MM.1S (cell line): ENCODE measurements around the gene COL2A1.

Experiments
- DNase-seq: peaks from one replicate; pipeline ENCODE4 v3.0.0-alpha.2; 2015
- H2AFZ ChIP-seq: fragments of 300-600 bp; sonication (generic); 2 replicates; pipeline ENCODE4 v1.6.0; 2016; ENCODE audit warnings: antibody characterized with exemption, low read length
- H3F3A ChIP-seq: fragments of 300-600 bp; sonication (generic); 2 replicates; pipeline ENCODE4 v1.6.1; 2016; ENCODE audit warnings: mild to moderate bottlenecking, antibody characterized with exemption, low read length, moderate library complexity, mixed read lengths; ENCODE audit not compliant: insufficient read depth
- H3K27ac ChIP-seq: fragments of 300-600 bp; sonication (generic); 2 replicates; pipeline ENCODE4 v1.5.1; 2016; ENCODE audit warnings: mild to moderate bottlenecking, low read length
- H3K27me3 ChIP-seq: fragments of 300-600 bp; sonication (generic); replicated peaks from 2 replicates; pipeline ENCODE4 v1.6.0; 2016; ENCODE audit warnings: low read length; ENCODE audit not compliant: insufficient read depth
- H3K36me3 ChIP-seq: fragments of 300-600 bp; sonication (generic); replicated peaks from 2 replicates; pipeline ENCODE4 v1.6.1; 2016; ENCODE audit warnings: mild to moderate bottlenecking, low read length, mixed read lengths; ENCODE audit not compliant: insufficient read depth
- H3K4me1 ChIP-seq: fragments of 300-600 bp; sonication (generic); 2 replicates; pipeline ENCODE4 v1.6.1; 2016; ENCODE audit warnings: low read length, mixed read lengths
- H3K4me2 ChIP-seq: fragments of 300-600 bp; sonication (generic); 2 replicates; pipeline ENCODE4 v1.6.0; 2016; ENCODE audit warnings: low read depth, low read length
- H3K4me3 ChIP-seq: fragments of 300-600 bp; sonication (generic); 2 replicates; pipeline ENCODE4 v1.5.1; 2016; ENCODE audit warnings: low read length, mixed read lengths
- H3K79me2 ChIP-seq: fragments of 300-600 bp; sonication (generic); 2 replicates; pipeline ENCODE4 v1.6.1; 2016; ENCODE audit warnings: mixed run types, low read length, mixed read lengths
- H3K9ac ChIP-seq: fragments of 300-600 bp; sonication (generic); 2 replicates; pipeline ENCODE4 v1.6.1; 2016; ENCODE audit warnings: low read length, mixed read lengths
- H3K9me2 ChIP-seq: fragments of 300-600 bp; sonication (generic); replicated peaks from 2 replicates; pipeline ENCODE4 v1.6.1; 2016; ENCODE audit warnings: mild to moderate bottlenecking, low read length, mixed read lengths; ENCODE audit not compliant: insufficient read depth
- H3K9me3 ChIP-seq: fragments of 300-600 bp; sonication (generic); replicated peaks from 2 replicates; pipeline ENCODE4 v1.6.1; 2016; ENCODE audit warnings: mild to moderate bottlenecking, low read length, mixed read lengths; ENCODE audit not compliant: insufficient read depth
- H4K20me1 ChIP-seq: fragments of 300-600 bp; sonication (generic); 2 replicates; pipeline ENCODE4 v1.6.1; 2016; ENCODE audit warnings: mild to moderate bottlenecking, low read length, moderate library complexity, mixed read lengths; ENCODE audit not compliant: insufficient read depth
- EZH2 ChIP-seq: fragments of 300-600 bp; sonication (generic); optimal IDR thresholded peaks from 2 replicates; pipeline ENCODE3; 2017; ENCODE audit warnings: low read depth, mild to moderate bottlenecking, antibody characterized with exemption, low read length, mixed read lengths
- EZH2phosphoT487 ChIP-seq: fragments of 300-600 bp; sonication (generic); IDR thresholded peaks from 2 replicates; pipeline ENCODE4 v1.6.1; 2018; ENCODE audit warnings: antibody characterized with exemption, low read length
- TF ChIP-seq, protein P1 (sequence below): fragments of 300-600 bp; sonication (generic); IDR thresholded peaks from 2 replicates; pipeline ENCODE4 v1.5.1; 2016; ENCODE audit warnings: antibody characterized with exemption, low read length, mixed read lengths

Gene COL2A1

DNA sequence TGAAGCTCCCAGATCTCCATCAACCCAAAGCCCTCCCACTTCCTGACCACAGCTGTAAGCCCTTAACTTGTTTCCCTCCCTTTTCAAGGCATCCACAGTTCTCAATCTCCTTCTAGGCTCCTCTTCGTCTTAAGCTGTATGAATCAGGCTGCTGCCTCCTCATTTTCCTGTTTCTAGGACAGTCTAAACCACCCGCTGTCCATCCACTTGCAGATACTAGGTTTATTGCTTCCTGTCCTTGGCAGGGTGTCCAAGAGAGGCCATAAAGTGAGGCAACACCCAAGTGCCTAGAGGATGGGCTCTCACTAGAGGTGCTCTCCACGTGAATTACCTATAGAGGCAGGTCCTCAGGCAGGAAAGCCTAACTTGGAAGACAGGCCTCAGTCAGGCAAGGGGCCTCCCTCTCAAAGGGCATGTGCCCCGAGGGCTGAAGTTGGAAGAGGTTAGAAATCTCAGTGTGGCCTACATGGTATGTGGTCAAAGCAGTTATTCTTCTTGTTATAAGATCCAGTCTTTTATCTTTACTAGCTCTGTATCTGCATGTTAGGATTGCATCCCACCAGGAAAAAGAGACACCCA, 49.7 kb downstream of the COL2A1 start:
- no peaks in the 10 kb centered on the region for H3K27me3 ChIP-seq
- no peak overlapping the region for H3K9ac ChIP-seq
- no peaks in the 10 kb centered on the region for H3K79me2 ChIP-seq
- no peaks in the 10 kb centered on the region for H4K20me1 ChIP-seq
- H2AFZ ChIP-seq = no peak overlapping the region
- no peak overlapping the region for H3K27ac ChIP-seq
- H3F3A ChIP-seq = no peaks in the 10 kb centered on the region
- H3K4me1 ChIP-seq = no peaks in the 10 kb centered on the region
- no peaks in the 10 kb centered on the region for H3K36me3 ChIP-seq
- TF ChIP-seq, protein P1, sequence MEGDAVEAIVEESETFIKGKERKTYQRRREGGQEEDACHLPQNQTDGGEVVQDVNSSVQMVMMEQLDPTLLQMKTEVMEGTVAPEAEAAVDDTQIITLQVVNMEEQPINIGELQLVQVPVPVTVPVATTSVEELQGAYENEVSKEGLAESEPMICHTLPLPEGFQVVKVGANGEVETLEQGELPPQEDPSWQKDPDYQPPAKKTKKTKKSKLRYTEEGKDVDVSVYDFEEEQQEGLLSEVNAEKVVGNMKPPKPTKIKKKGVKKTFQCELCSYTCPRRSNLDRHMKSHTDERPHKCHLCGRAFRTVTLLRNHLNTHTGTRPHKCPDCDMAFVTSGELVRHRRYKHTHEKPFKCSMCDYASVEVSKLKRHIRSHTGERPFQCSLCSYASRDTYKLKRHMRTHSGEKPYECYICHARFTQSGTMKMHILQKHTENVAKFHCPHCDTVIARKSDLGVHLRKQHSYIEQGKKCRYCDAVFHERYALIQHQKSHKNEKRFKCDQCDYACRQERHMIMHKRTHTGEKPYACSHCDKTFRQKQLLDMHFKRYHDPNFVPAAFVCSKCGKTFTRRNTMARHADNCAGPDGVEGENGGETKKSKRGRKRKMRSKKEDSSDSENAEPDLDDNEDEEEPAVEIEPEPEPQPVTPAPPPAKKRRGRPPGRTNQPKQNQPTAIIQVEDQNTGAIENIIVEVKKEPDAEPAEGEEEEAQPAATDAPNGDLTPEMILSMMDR = no peak
- TF ChIP-seq EZH2 = no peak
- no peak for TF ChIP-seq EZH2phosphoT487
- DNase-seq = no peak
- no peak overlapping the region for H3K4me2 ChIP-seq
- H3K4me3 ChIP-seq = no peak overlapping the region
- no peaks in the 10 kb centered on the region for H3K9me3 ChIP-seq
- no peaks in the 10 kb centered on the region for H3K9me2 ChIP-seq

GRCh38 chr12:47954058-47954457, 50.2 kb downstream of the COL2A1 start:
- Histone ChIP-seq H3K9me3 (no peaks in the 10 kb centered on the region), H3K4me2 (no peak overlapping the region), H3K9me2 (no peaks in the 10 kb centered on the region), H3K79me2 (no peaks in the 10 kb centered on the region), H3K36me3 (no peaks in the 10 kb centered on the region), H3F3A (no peaks in the 10 kb centered on the region), H3K27ac (no peak overlapping the region), H3K27me3 (no peaks in the 10 kb centered on the region), H3K9ac (no peak overlapping the region), H2AFZ (no peak overlapping the region), H3K4me1 (0 out of 2 replicates have a peak, but pooled peaks cover 2% of the 10 kb centered on the region), H3K4me3 (no peak overlapping the region), H4K20me1 (no peaks in the 10 kb centered on the region)
- TF ChIP-seq EZH2 (no peak), EZH2phosphoT487 (no peak)
- TF ChIP-seq, protein P1 = no peak
- no peak for DNase-seq

- Histone ChIP-seq H3K9ac (no peak overlapping the region), H3K27me3 (no peaks in the 10 kb centered on the region), H3K27ac (no peak overlapping the region), H2AFZ (no peak overlapping the region), H3K4me3 (no peak overlapping the region), H3K4me2 (no peak overlapping the region), H3F3A (no peaks in the 10 kb centered on the region), H3K4me1 (0 out of 2 replicates have a peak, but pooled peaks cover 2% of the 10 kb centered on the region), H3K9me2 (no peaks in the 10 kb centered on the region), H3K79me2 (no peaks in the 10 kb centered on the region), H4K20me1 (no peaks in the 10 kb centered on the region), H3K9me3 (no peaks in the 10 kb centered on the region), H3K36me3 (no peaks in the 10 kb centered on the region)
- no peak for DNase-seq
- no peak for TF ChIP-seq EZH2phosphoT487
- TF ChIP-seq, protein P1 = no peak
- TF ChIP-seq EZH2 = no peak
Observed at GRCh38 chr12:47950856-47951468, 53.3 kb downstream of the COL2A1 start.
